SU-DHL-6 (cell line): ENCODE measurements around the gene ARRB1.

Experiments
- H2AFZ ChIP-seq: fragments of 200-600 bp; sonication (generic); 2 replicates; pipeline ENCODE4 v1.6.1; 2014; ENCODE audit warnings: low read depth, mild to moderate bottlenecking, moderate library complexity, mixed read lengths, antibody characterized with exemption, low read length; ENCODE audit not compliant: severe bottlenecking
- H3F3A ChIP-seq: fragments of 200-600 bp; shearing (Covaris generic); 2 replicates; pipeline ENCODE4 v1.6.0; 2016; ENCODE audit warnings: antibody characterized with exemption, mild to moderate bottlenecking; ENCODE audit not compliant: insufficient read depth
- H3K27ac ChIP-seq: fragments of 200-600 bp; sonication (generic); 2 replicates; pipeline ENCODE4 v1.5.1; 2016; ENCODE audit warnings: low read depth, mild to moderate bottlenecking, low read length, moderate library complexity, mixed read lengths
- H3K27me3 ChIP-seq: fragments of 200-600 bp; sonication (generic), shearing (Covaris generic); 2 replicates; pipeline ENCODE4 v1.6.0; 2014; ENCODE audit warnings: mild to moderate bottlenecking, low read length
- H3K36me3 ChIP-seq: fragments of 200-600 bp; sonication (generic); 2 replicates; pipeline ENCODE4 v1.6.1; 2014; ENCODE audit warnings: mild to moderate bottlenecking, low read length, mixed read lengths
- H3K4me2 ChIP-seq: fragments of 300-600, 200-600 bp; shearing (Covaris generic), sonication (generic); 2 replicates; pipeline ENCODE4 v1.6.0; 2014; ENCODE audit warnings: low read length, low read depth, mild to moderate bottlenecking; ENCODE audit not compliant: poor library complexity, severe bottlenecking
- H3K4me3 ChIP-seq: fragments of 200-600 bp; sonication (generic); 2 replicates; pipeline ENCODE4 v1.5.1; 2014; ENCODE audit warnings: antibody characterized with exemption, low read length, mild to moderate bottlenecking, mixed read lengths; ENCODE audit not compliant: insufficient read depth, poor library complexity, severe bottlenecking
- H3K79me2 ChIP-seq: fragments of 200-600 bp; sonication (generic); 2 replicates; pipeline ENCODE4 v1.6.1; 2014; ENCODE audit warnings: mild to moderate bottlenecking, low read length, moderate library complexity; ENCODE audit not compliant: insufficient read depth
- H3K9ac ChIP-seq: fragments of 200-600 bp; sonication (generic); 2 replicates; pipeline ENCODE4 v1.7.0; 2014; ENCODE audit warnings: mild to moderate bottlenecking, low read length
- H3K9me2 ChIP-seq: fragments of 200-600 bp; sonication (generic); replicated peaks from 2 replicates; pipeline ENCODE4 v1.6.1; 2014; ENCODE audit warnings: low read length; ENCODE audit not compliant: insufficient read depth
- H3K9me3 ChIP-seq: fragments of 200-600 bp; sonication (generic); 2 replicates; pipeline ENCODE4 v1.6.1; 2014; ENCODE audit warnings: low read length, mixed read lengths; ENCODE audit not compliant: insufficient read depth
- H4K20me1 ChIP-seq: fragments of 200-600 bp; sonication (generic); 2 replicates; pipeline ENCODE4 v1.6.1; 2014; ENCODE audit warnings: low read depth, mild to moderate bottlenecking, antibody characterized with exemption, low read length, moderate library complexity, mixed read lengths
- CTCF ChIP-seq: fragments of 200-600 bp; sonication (generic); IDR thresholded peaks from one replicate; pipeline ENCODE4 v1.5.1; 2017; ENCODE audit warnings: antibody characterized with exemption, mild to moderate bottlenecking, low read length, moderate library complexity; ENCODE audit not compliant: insufficient read depth, poor library complexity, severe bottlenecking
- EZH2phosphoT487 ChIP-seq: fragments of 200-600 bp; sonication (generic), shearing (Covaris generic); conservative IDR thresholded peaks from 2 replicates; pipeline ENCODE4 v1.6.1; 2018; ENCODE audit warnings: mild to moderate bottlenecking, antibody characterized with exemption, low read length, moderate library complexity, mixed read lengths

ARRB1 gene

GRCh38 chr11:75264971-75265370 lies 86.5 kb downstream of the ARRB1 start:
- Histone ChIP-seq H3K36me3 (no peaks in the 10 kb centered on the region), H4K20me1 (no peaks in the 10 kb centered on the region), H3K9ac (no peak overlapping the region), H3K9me3 (no peaks in the 10 kb centered on the region), H2AFZ (no peak overlapping the region), H3K79me2 (no peaks in the 10 kb centered on the region), H3K27ac (no peak overlapping the region), H3K4me3 (no peak overlapping the region), H3F3A (no peaks in the 10 kb centered on the region), H3K4me2 (no peak overlapping the region), H3K27me3 (no peaks in the 10 kb centered on the region), H3K9me2 (no peaks in the 10 kb centered on the region)
- TF ChIP-seq CTCF (no peak), EZH2phosphoT487 (no peak)

- Histone ChIP-seq H3F3A (no peaks in the 10 kb centered on the region), H3K4me2 (no peak overlapping the region), H2AFZ (no peak overlapping the region), H3K9me3 (no peaks in the 10 kb centered on the region), H3K9ac (no peak overlapping the region), H3K36me3 (no peaks in the 10 kb centered on the region), H3K9me2 (no peaks in the 10 kb centered on the region), H3K27me3 (no peaks in the 10 kb centered on the region), H3K27ac (no peak overlapping the region), H3K79me2 (no peaks in the 10 kb centered on the region), H4K20me1 (no peaks in the 10 kb centered on the region), H3K4me3 (no peak overlapping the region)
- no peak for TF ChIP-seq CTCF
- TF ChIP-seq EZH2phosphoT487, result no peak
Measured at GRCh38 chr11:75264356-75264755, 87.1 kb downstream of the ARRB1 start.

- Histone ChIP-seq H3K27me3 (no peaks in the 10 kb centered on the region), H3K27ac (no peak overlapping the region), H3K4me2 (no peak overlapping the region)
Measured at GRCh38 chr11:75263944-75264349, 87.5 kb downstream of the ARRB1 start.

More at GRCh38 chr11:75263944-75264349, 87.5 kb downstream of the ARRB1 start:
- H3K9me3 ChIP-seq, result no peaks in the 10 kb centered on the region
- TF ChIP-seq EZH2phosphoT487, result no peak
- TF ChIP-seq CTCF, result no peak
- no peak overlapping the region for H2AFZ ChIP-seq
- H3K9me2 ChIP-seq, result no peaks in the 10 kb centered on the region
- no peaks in the 10 kb centered on the region for H3K79me2 ChIP-seq
- no peaks in the 10 kb centered on the region for H4K20me1 ChIP-seq
- no peak overlapping the region for H3K9ac ChIP-seq
- no peaks in the 10 kb centered on the region for H3F3A ChIP-seq
- no peak overlapping the region for H3K4me3 ChIP-seq
- H3K36me3 ChIP-seq, result no peaks in the 10 kb centered on the region
